GM12872 (cell line): ENCODE data around the gene GPR3.

Experiments used
- CTCF ChIP-seq: IDR thresholded peaks from 3 replicates; pipeline ENCODE4 v1.5.1; 2011; ENCODE audit warnings: low read depth, mild to moderate bottlenecking, low read length, moderate library complexity; ENCODE audit not compliant: insufficient read depth

GPR3 gene

GRCh38 chr1:27400082-27400962 is 7.9 kb downstream of the GPR3 start:
- TF ChIP-seq CTCF, result no peak

- TF ChIP-seq CTCF, result no peak
These were observed 8.5 kb downstream of the GPR3 start for GRCh38 chr1:27400963-27401341.

- TF ChIP-seq CTCF, result peak; percentile 42; the same call in 1 of the 3 replicates
These were observed 9.9 kb downstream of the GPR3 start for GRCh38 chr1:27402349-27402754.

GRCh38 chr1:27403065-27403726 is 10.8 kb downstream of the GPR3 start:
- peak; percentile 64 for TF ChIP-seq CTCF

- no peak for TF ChIP-seq CTCF
These were observed 11.5 kb downstream of the GPR3 start for GRCh38 chr1:27403931-27404330.

GRCh38 chr1:27405074-27405473 is 12.7 kb downstream of the GPR3 start:
- TF ChIP-seq CTCF, result no peak

- TF ChIP-seq CTCF, result no peak
These were observed 13.9 kb downstream of the GPR3 start for GRCh38 chr1:27406362-27406680.
